HPDE6-E6E7 (cell line): ENCODE measurements around the gene C3.
"Not testable (repeated sequence)": the region's sequence is repeated elsewhere in the genome, so short reads cannot be mapped to it uniquely, and the experiment has no call there.

ENCODE experiments used
- DNase-seq: peaks from one replicate; pipeline ENCODE4 v3.0.0; 2011; ENCODE audit warnings: missing footprints; ENCODE audit errors: extremely low spot score

C3 gene

GRCh38 chr19:6720369-6721137, at the start of gene C3:
TSS of gene C3 (minus strand) at chr19:6720650. CDS start at chr19:6720589, 61 bp downstream.
- peak; percentile 82 for DNase-seq

- DNase-seq = no peak
Observed at GRCh38 chr19:6769006-6769619, 48.7 kb upstream of the C3 start.

GRCh38 chr19:6768236-6768785, 47.9 kb upstream of the C3 start:
- DNase-seq = no peak

GRCh38 chr19:6767357-6768235, 47.1 kb upstream of the C3 start, which contains the start of gene SH2D3A:
TSS of gene SH2D3A (minus strand) at chr19:6767435. CDS start at chr19:6763748, 3,687 bp downstream.
- peak; percentile 94 for DNase-seq

- peak; percentile 42 for DNase-seq
Observed at GRCh38 chr19:6767081-6767356, 46.6 kb upstream of the C3 start.

- DNase-seq = no peak
Observed at GRCh38 chr19:6766357-6767080, 46.1 kb upstream of the C3 start.

DNA sequence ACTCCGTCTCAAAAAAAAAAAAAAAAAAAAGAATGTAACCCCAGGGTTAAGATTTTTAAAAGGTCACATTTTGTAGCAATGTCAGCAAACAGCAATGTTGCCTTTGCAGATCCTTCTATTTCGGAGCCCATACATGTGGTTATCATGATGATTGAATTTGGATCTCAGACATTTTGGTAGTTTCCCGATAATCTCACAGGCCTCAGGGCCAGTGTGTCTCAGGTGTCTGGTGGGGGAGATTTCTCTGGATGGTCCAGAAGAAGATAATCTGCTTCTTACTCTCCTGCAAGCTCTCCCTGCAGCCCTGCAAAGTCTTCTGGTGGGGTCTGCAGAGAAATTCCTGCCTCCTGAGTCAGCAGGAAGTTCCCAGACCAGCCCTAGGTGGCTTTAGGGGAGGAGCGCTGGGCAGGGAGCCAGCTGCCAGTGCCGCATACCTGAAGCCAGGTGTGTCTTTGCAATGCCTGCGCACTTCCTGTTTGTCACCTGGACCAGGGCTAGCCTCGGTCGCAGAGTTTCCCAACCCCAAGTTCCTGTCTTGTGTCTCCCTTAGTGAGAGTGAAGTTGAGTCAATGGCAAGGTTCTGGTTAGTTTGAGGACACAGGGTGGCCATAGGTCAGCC, 45.4 kb upstream of the C3 start:
- DNase-seq = peak; percentile 84

- not testable (repeated sequence) for DNase-seq
Observed at GRCh38 chr19:6762253-6762797, 41.9 kb upstream of the C3 start.

DNA sequence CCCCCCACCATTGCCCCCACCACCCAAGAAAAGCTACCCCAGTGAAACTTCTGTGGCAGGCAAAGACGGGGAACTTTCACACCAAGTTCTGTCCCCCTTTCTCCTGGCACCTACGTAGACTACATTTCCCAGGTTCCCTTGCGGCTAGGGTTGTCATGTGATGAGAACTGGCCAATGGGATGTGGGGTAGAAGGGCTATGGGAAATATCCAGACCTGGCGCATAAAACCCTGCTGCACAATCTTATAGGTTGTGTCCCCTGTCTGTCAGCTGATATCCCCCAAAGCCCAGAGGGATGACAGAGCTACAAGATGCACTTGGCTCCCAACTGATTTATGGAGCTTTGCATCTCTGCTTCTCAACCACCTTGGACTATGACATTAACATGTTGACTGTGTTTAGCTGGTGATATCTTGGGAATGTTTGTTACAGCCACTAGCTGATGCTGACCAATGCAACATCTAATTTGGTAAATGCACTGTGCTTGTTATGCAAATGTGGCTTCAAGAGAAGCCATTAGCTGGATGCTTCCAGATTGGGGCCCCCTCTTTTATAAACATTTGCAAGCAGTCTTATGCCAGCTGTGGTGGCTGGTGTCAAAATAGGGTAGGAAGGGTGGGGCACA, 40.7 kb upstream of the C3 start:
- DNase-seq = no peak

GRCh38 chr19:6760606-6761005, 40.2 kb upstream of the C3 start:
- DNase-seq = no peak

DNA sequence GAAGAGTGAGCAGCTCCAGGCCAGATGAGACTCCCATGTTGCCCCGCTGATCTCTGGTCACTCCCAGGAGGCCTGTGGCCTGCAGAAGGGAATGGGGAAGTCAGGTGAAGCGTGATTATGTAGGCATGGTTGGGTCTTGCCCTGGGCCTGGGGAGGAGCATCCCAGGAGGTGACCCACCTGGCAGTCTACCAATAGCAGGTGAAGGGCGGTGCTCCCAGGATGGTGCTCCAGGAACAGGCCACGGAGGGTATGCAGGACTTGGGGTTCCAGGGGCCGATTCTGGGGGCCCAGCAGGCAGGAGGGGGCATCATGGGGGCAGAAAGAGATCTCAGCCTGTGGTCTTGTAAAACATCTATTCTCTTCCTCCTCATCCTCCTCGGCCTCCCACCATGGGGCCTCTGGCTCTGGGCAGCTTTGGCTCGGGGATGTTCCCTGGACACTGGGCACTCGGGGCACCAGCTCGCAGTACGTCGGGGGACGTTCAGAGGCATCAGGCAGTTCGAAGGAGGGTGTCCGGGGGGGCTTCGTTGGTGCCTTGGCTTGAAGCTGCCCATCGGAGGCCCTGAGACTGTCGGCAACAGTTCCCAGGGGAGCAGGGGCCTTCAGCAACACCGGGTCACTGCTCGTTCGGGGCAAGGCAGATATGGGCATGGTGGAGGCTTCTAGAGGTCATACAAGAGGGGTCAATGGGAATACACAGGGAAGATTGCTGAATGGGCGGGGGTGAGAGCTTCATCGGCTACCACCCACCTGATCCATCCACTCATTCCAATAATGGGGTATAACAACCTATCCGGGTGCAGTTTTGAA, 34.4 kb upstream of the C3 start:
- DNase-seq = no peak

- no peak for DNase-seq
Observed at GRCh38 chr19:6754136-6754535, 33.7 kb upstream of the C3 start.

- peak; percentile 58 for DNase-seq
Observed at GRCh38 chr19:6753178-6754031, 33.0 kb upstream of the C3 start.

GRCh38 chr19:6752256-6753177, 32.1 kb upstream of the C3 start:
- no peak for DNase-seq

- no peak for DNase-seq
Observed at GRCh38 chr19:6751189-6751588, 30.7 kb upstream of the C3 start.

DNA sequence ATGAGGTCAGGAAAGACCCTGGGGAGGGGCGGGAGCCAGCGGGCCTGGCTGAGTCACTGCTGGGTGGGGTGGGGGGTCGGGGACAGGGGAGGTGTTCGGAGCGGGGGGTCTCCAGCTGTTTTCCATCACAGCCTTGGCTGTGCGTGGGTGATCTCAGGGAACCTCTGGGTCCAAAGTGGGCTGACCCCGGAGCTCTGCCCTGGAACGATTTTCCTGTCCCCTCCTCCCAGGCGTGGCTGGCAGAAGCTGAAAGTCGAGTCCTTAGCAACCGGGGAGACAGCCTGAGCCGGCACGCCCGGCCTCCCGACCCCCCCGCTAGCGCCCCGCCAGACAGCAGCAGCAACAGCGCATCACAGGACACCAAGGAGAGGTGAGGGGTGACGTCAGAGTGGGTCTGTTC, 29.6 kb upstream of the C3 start:
- DNase-seq = no peak

GRCh38 chr19:6748543-6748942, 28.1 kb upstream of the C3 start:
- DNase-seq = not testable (repeated sequence)
